IPS DF 6.9 (cell line): ENCODE measurements around the gene RRH.
"Not testable (repeated sequence)": the region's sequence is repeated elsewhere in the genome, so short reads cannot be mapped to it uniquely, and the experiment has no call there.

Experiments
- DNase-seq: peaks from one replicate; pipeline ENCODE4 v3.0.0-alpha.2; 2013; ENCODE audit warnings: low read depth, low spot score
- H3K27ac ChIP-seq: one replicate; pipeline ENCODE4 v1.5.1; 2013; ENCODE audit warnings: low read length, control low read depth
- H3K27me3 ChIP-seq: 2 replicates; pipeline ENCODE4 v1.6.1; 2013; ENCODE audit warnings: mild to moderate bottlenecking, low read length; ENCODE audit not compliant: control insufficient read depth, insufficient read depth
- H3K36me3 ChIP-seq: 2 replicates; pipeline ENCODE4 v1.6.1; 2013; ENCODE audit warnings: low read length; ENCODE audit not compliant: control insufficient read depth, insufficient read depth
- H3K4me1 ChIP-seq: 2 replicates; pipeline ENCODE4 v1.6.1; 2013; ENCODE audit warnings: low read length; ENCODE audit not compliant: control insufficient read depth, insufficient read depth
- H3K4me3 ChIP-seq: 2 replicates; pipeline ENCODE4 v1.5.1; 2013; ENCODE audit warnings: mild to moderate bottlenecking, low read length
- H3K9me3 ChIP-seq: 2 replicates; pipeline ENCODE4 v1.6.1; 2013; ENCODE audit warnings: low read length, inconsistent platforms; ENCODE audit not compliant: control insufficient read depth, insufficient read depth
- WGBS: extraction: QIAGEN DNeasy Blood & Tissue Kit; methylation state at CpG from one replicate; pipeline ENCODE4 v1.1.7; 2013; ENCODE audit warnings: mixed read lengths, missing lambda C conversion rate; ENCODE audit not compliant: insufficient read length, insufficient coverage; 5-methylcytosine and 5-hydroxymethylcytosine counted together

Gene RRH

GRCh38 chr4:109827672-109828071 lies at the start of gene RRH:
TSS of gene RRH (plus strand) at chr4:109827972. CDS start at chr4:109828028, 56 bp downstream.
- no peak within 1 kb of the TSS for H3K27ac ChIP-seq
- no peak within 1 kb of the TSS for H3K4me3 ChIP-seq
- no peaks in the 10 kb centered on the region for H3K4me1 ChIP-seq
- H3K27me3 ChIP-seq: no peaks in the 10 kb centered on the region
- H3K9me3 ChIP-seq: no peaks in the 10 kb centered on the region
- 0 out of 2 replicates have a peak, but pooled peaks cover 2% of the 10 kb centered on the region for H3K36me3 ChIP-seq
- no CpG with 5 or more reads among the region's 2 CpGs for WGBS
- DNase-seq: no peak

GRCh38 chr4:109782092-109782491 lies 45.7 kb upstream of the RRH start:
- H3K4me1 ChIP-seq, H3K4me3 ChIP-seq, H3K27me3 ChIP-seq, H3K36me3 ChIP-seq, H3K9me3 ChIP-seq, H3K27ac ChIP-seq, DNase-seq: not testable (repeated sequence)
- WGBS: no CpG with 5 or more reads among the region's 2 CpGs

- DNase-seq: no peak
- no peaks in the 10 kb centered on the region for H3K27me3 ChIP-seq
- no peaks in the 10 kb centered on the region for H3K9me3 ChIP-seq
- no peak overlapping the region for H3K4me3 ChIP-seq
- H3K27ac ChIP-seq: no peak overlapping the region
- no CpG with 5 or more reads among the region's 1 CpG for WGBS
- no peaks in the 10 kb centered on the region for H3K36me3 ChIP-seq
- no peaks in the 10 kb centered on the region for H3K4me1 ChIP-seq
Observed at GRCh38 chr4:109786846-109787245, 40.9 kb upstream of the RRH start.

- no peaks in the 10 kb centered on the region for H3K36me3 ChIP-seq
- no peaks in the 10 kb centered on the region for H3K27me3 ChIP-seq
- no CpG with 5 or more reads among the region's 1 CpG for WGBS
- no peaks in the 10 kb centered on the region for H3K4me1 ChIP-seq
- H3K27ac ChIP-seq: no peak overlapping the region
- H3K4me3 ChIP-seq: no peak overlapping the region
- no peaks in the 10 kb centered on the region for H3K9me3 ChIP-seq
- DNase-seq: no peak
Observed at GRCh38 chr4:109787807-109788206, 40.0 kb upstream of the RRH start.

- WGBS: no CpG with 5 or more reads among the region's 6 CpGs
- Histone ChIP-seq H3K4me3 (no peak overlapping the region), H3K36me3 (no peaks in the 10 kb centered on the region), H3K27ac (no peak overlapping the region), H3K27me3 (no peaks in the 10 kb centered on the region), H3K4me1 (no peaks in the 10 kb centered on the region), H3K9me3 (no peaks in the 10 kb centered on the region)
- no peak for DNase-seq
Observed at GRCh38 chr4:109795059-109795458, 32.7 kb upstream of the RRH start.

GRCh38 chr4:109798866-109799265 lies 28.9 kb upstream of the RRH start:
- no peaks in the 10 kb centered on the region for H3K4me1 ChIP-seq
- no peaks in the 10 kb centered on the region for H3K9me3 ChIP-seq
- no peak overlapping the region for H3K4me3 ChIP-seq
- H3K36me3 ChIP-seq: no peaks in the 10 kb centered on the region
- no peak overlapping the region for H3K27ac ChIP-seq
- H3K27me3 ChIP-seq: no peaks in the 10 kb centered on the region
- no peak for DNase-seq

- no peaks in the 10 kb centered on the region for H3K4me1 ChIP-seq
- H3K36me3 ChIP-seq: no peaks in the 10 kb centered on the region
- no peak overlapping the region for H3K27ac ChIP-seq
- no peaks in the 10 kb centered on the region for H3K27me3 ChIP-seq
- no peak for DNase-seq
- H3K9me3 ChIP-seq: no peaks in the 10 kb centered on the region
- no CpG with 5 or more reads among the region's 4 CpGs for WGBS
- no peak overlapping the region for H3K4me3 ChIP-seq
Observed at GRCh38 chr4:109801099-109801789, 26.5 kb upstream of the RRH start.

GRCh38 chr4:109801895-109802319 lies 25.9 kb upstream of the RRH start, which contains the start of gene CFI:
TSS of gene CFI (minus strand) at chr4:109801999. CDS start at chr4:109801971, 28 bp downstream.
- H3K27ac ChIP-seq: no peak within 1 kb of the TSS

GRCh38 chr4:109803924-109804571 lies 23.7 kb upstream of the RRH start:
- Histone ChIP-seq H3K9me3 (no peaks in the 10 kb centered on the region), H3K27me3 (no peaks in the 10 kb centered on the region), H3K27ac (no peak overlapping the region), H3K36me3 (no peaks in the 10 kb centered on the region), H3K4me1 (no peaks in the 10 kb centered on the region), H3K4me3 (no peak overlapping the region)
- DNase-seq: no peak
- no CpG with 5 or more reads among the region's 4 CpGs for WGBS

More at GRCh38 chr4:109801895-109802319, 25.9 kb upstream of the RRH start, which contains the start of gene CFI:
- no peaks in the 10 kb centered on the region for H3K4me1 ChIP-seq
- H3K36me3 ChIP-seq: no peaks in the 10 kb centered on the region
- no peak for DNase-seq
- H3K27me3 ChIP-seq: no peaks in the 10 kb centered on the region
- H3K9me3 ChIP-seq: no peaks in the 10 kb centered on the region
- H3K4me3 ChIP-seq: no peak within 1 kb of the TSS
- no CpG with 5 or more reads among the region's 2 CpGs for WGBS

- no peak overlapping the region for H3K4me3 ChIP-seq
- peaks cover 5% of the 10 kb centered on the region; the same call in 1 of the 2 replicates for H3K4me1 ChIP-seq
- H3K27ac ChIP-seq: no peak overlapping the region
- no peaks in the 10 kb centered on the region for H3K36me3 ChIP-seq
- DNase-seq: no peak
- H3K9me3 ChIP-seq: no peaks in the 10 kb centered on the region
- no CpG with 5 or more reads among the region's 2 CpGs for WGBS
- H3K27me3 ChIP-seq: no peaks in the 10 kb centered on the region
Observed at GRCh38 chr4:109809655-109810054, 18.1 kb upstream of the RRH start.
